Measurements from ENCODE around the gene FKBP10. TPM values are rescaled to one million over a fixed set of nuclear protein-coding genes. Genes with fewer than 3 reads are reported as not detected.

Gene FKBP10
- total RNA-seq, 1 donor from 2014 or later = 401 TPM

DNA sequence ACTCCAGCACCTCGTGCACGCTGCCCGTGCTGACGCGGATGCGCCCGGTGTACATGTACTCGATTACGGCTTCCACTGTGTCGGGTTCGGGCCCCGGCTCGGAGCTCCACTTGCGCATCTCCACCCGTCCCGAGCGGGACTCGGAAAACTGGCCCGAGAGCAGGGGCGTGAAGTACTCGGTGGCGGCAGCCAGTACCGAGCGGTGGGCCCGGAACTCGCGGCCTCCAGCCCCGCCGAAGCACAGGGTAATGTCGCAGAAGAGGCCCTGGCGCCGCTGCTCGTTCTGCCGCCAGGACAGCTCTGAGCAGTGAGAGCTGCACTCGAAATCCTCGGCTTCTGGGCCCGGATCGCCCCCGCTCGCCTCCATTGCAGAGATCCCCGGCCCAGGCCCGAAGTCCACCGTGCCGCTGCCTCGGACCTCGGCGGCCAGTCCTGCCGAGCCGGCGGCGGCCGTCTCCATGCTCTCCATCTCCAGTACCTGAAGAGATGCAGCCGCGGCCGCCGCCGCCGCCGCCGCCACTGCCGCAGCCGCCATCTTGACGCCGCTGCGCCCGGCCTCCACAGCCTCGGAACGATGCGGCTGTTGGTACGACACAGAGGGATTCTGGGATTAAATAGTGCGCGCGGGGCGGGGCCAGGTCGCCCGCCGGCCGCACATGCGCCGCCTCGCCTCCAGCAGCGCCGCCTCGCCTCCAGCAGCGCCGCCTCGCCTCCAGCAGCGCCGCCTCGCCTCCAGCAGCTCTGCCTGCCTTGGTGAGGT is 52.2 kb downstream of the FKBP10 start, which contains the start of gene KLHL11:
Gene KLHL11 (minus strand): TSS at position 588 of the 760 bp plus-strand sequence. CDS start 53 bp downstream, at position 535.
- DNase-seq (ENCODE audit: low spot score in 2 of 2, unreplicated experiment in 2 of 2) = peak; percentile 78 to 89
- Mint-ChIP-seq H3K4me1 (peaks cover 9% of the 10 kb centered on the region), H3K9me3 (no peaks in the 10 kb centered on the region), H3K36me3 (peaks cover 12% of the 10 kb centered on the region), H3K4me3 (no peak within 1 kb of the TSS), H3K27ac (peak within 1 kb of the TSS; percentile 91), H3K27me3 (ENCODE audit: low read depth) (no peaks in the 10 kb centered on the region)
- TF ChIP-seq, protein P1, sequence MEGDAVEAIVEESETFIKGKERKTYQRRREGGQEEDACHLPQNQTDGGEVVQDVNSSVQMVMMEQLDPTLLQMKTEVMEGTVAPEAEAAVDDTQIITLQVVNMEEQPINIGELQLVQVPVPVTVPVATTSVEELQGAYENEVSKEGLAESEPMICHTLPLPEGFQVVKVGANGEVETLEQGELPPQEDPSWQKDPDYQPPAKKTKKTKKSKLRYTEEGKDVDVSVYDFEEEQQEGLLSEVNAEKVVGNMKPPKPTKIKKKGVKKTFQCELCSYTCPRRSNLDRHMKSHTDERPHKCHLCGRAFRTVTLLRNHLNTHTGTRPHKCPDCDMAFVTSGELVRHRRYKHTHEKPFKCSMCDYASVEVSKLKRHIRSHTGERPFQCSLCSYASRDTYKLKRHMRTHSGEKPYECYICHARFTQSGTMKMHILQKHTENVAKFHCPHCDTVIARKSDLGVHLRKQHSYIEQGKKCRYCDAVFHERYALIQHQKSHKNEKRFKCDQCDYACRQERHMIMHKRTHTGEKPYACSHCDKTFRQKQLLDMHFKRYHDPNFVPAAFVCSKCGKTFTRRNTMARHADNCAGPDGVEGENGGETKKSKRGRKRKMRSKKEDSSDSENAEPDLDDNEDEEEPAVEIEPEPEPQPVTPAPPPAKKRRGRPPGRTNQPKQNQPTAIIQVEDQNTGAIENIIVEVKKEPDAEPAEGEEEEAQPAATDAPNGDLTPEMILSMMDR (IDR thresholded peaks at IDR 0.05; ENCODE audit: unreplicated experiment) = no peak

DNA sequence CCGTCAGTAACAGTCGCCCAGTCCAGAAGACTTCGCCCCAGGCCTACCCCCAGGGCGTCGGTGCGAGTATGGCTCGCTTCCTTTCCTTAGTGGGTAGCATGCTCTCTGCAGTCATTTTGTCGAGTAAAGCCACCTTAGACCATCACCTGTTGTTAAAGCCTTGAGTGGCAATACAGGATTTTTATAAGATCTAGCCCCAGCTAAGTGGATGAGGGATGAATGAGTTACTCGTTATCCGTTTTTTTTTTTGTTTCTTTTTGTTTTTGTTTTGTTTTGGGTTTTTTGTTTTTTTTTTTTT is 52.7 kb downstream of the FKBP10 start:
- Mint-ChIP-seq H3K4me3 (no peak overlapping the region), H3K4me1 (peaks cover 8% of the 10 kb centered on the region), H3K9me3 (no peaks in the 10 kb centered on the region), H3K36me3 (peaks cover 13% of the 10 kb centered on the region), H3K27me3 (ENCODE audit: low read depth) (no peaks in the 10 kb centered on the region), H3K27ac (peak overlapping the region; percentile 91)
- TF ChIP-seq, protein P1 (IDR thresholded peaks at IDR 0.05; ENCODE audit: unreplicated experiment) = no peak
- DNase-seq (ENCODE audit: low spot score in 2 of 2, unreplicated experiment in 2 of 2) = no peak

DNA sequence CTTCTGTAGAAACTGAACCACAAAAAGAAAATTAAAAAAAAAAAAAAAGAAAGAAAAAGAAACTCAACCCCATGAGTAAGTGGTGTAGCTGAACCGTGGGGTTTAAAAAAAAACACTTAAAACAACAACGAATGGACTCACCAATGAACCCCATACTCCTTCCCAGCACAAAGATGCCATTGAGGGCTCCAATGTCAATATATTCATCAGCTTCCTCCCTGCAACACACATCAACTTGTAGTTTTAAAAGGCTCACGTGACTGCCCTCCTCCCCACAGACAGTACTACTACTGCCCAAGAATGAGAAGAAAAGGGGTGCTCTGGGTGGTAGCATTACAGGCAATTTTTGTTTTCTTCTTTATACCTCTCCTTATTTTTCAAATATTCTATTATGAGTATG is 55.8 kb downstream of the FKBP10 start:
- H3K4me1 Mint-ChIP-seq = peaks cover 3% of the 10 kb centered on the region
- H3K9me3 Mint-ChIP-seq = no peaks in the 10 kb centered on the region
- TF ChIP-seq, protein P1 (IDR thresholded peaks at IDR 0.05; ENCODE audit: unreplicated experiment) = no peak
- H3K4me3 Mint-ChIP-seq = no peak overlapping the region
- H3K27me3 Mint-ChIP-seq (ENCODE audit: low read depth) = no peaks in the 10 kb centered on the region
- no peak overlapping the region for H3K27ac Mint-ChIP-seq
- no peak for DNase-seq (ENCODE audit: low spot score in 2 of 2, unreplicated experiment in 2 of 2)
- peaks cover 39% of the 10 kb centered on the region for H3K36me3 Mint-ChIP-seq

DNA sequence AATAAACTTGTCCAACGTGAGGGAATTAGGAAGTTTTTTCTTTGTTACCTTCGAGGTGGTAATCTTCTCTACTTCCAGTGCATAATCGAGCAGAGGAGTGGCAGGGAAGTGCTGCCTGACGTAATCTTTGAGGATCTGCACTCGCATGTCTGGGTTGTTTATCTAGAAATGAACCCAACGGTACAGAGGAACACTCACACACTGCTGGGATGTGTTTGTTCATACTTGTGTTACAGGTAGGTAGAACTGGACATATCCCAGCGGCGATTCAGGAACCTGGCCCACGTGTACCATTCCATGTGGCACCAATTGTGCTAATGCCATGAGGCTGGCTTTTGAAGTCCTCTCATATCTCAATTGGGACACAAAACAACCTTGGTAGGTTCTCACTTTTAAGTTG is 56.6 kb downstream of the FKBP10 start:
- H3K27ac Mint-ChIP-seq = no peak overlapping the region
- H3K4me1 Mint-ChIP-seq = peaks cover 3% of the 10 kb centered on the region
- DNase-seq (ENCODE audit: low spot score in 2 of 2, unreplicated experiment in 2 of 2) = no peak
- peaks cover 44% of the 10 kb centered on the region for H3K36me3 Mint-ChIP-seq
- H3K4me3 Mint-ChIP-seq = no peak overlapping the region
- TF ChIP-seq, protein P1 (IDR thresholded peaks at IDR 0.05; ENCODE audit: unreplicated experiment) = no peak
- no peaks in the 10 kb centered on the region for H3K27me3 Mint-ChIP-seq (ENCODE audit: low read depth)
- H3K9me3 Mint-ChIP-seq = no peaks in the 10 kb centered on the region

DNA sequence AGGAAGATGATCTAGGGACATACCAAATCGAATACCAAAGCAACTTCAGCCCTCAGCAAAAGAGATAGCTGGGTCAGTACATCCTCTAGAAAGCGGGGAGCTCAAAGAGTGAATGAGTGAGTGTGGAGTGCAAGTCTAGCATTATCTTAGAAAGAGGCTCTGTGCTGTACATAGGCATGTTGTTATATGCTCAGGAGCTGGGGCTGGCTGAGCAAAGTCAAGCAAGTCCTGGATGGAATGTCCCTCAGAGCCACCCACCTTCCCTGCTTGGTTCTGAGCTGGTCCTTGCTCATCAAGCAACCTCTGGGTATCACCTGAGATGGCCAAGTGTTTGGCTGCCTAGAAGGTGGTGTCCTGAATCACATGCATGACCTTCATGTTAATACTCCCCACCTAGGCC is 57.3 kb downstream of the FKBP10 start:
- no peaks in the 10 kb centered on the region for H3K27me3 Mint-ChIP-seq (ENCODE audit: low read depth)
- H3K4me3 Mint-ChIP-seq = no peak overlapping the region
- peaks cover 3% of the 10 kb centered on the region for H3K4me1 Mint-ChIP-seq
- DNase-seq (ENCODE audit: low spot score in 2 of 2, unreplicated experiment in 2 of 2) = no peak
- no peak overlapping the region for H3K27ac Mint-ChIP-seq
- no peaks in the 10 kb centered on the region for H3K9me3 Mint-ChIP-seq
- peaks cover 48% of the 10 kb centered on the region for H3K36me3 Mint-ChIP-seq
- TF ChIP-seq, protein P1 (IDR thresholded peaks at IDR 0.05; ENCODE audit: unreplicated experiment) = no peak
